GM12878 (cell line): ENCODE measurements around the gene NAT14.
"Not testable (repeated sequence)": the region's sequence is repeated elsewhere in the genome, so short reads cannot be mapped to it uniquely, and the experiment has no call there.

Experiments
- BHLHE40 ChIP-seq, 2 experiments: fragments of 450-650 bp in 1 of 2; IDR thresholded peaks; 2 replicates each; pipeline ENCODE4 v1.6.1; 2011 to 2017; ENCODE audit warnings: low read depth in 2 of 2, borderline replicate concordance in 1 of 2, improper control_type of control experiment in 1 of 2, low read length in 1 of 2, mild to moderate bottlenecking in 1 of 2
- DPF2 ChIP-seq: fragments of 450-650 bp; IDR thresholded peaks from 2 replicates; pipeline ENCODE4 v1.6.1; 2017; ENCODE audit warnings: mild to moderate bottlenecking
- HCFC1 ChIP-seq: fragments of 150-350 bp; IDR thresholded peaks from 2 replicates; pipeline ENCODE4 v1.6.1; 2014; ENCODE audit warnings: low read length
- ZBTB11 ChIP-seq: fragments of 450-650 bp; formaldehyde crosslinking; IDR thresholded peaks from 2 replicates; pipeline ENCODE4 v1.5.0; 2022; ENCODE audit warnings: mild to moderate bottlenecking, missing genetic modification characterization
- TF ChIP-seq, protein P1 (sequence below): fragments of 450-650 bp; IDR thresholded peaks from 2 replicates; pipeline ENCODE4 v1.6.1; 2017; ENCODE audit warnings: mild to moderate bottlenecking, moderate library complexity
- TF ChIP-seq, protein P2 (sequence below), 3 experiments: IDR thresholded peaks in 2 of 3; conservative IDR thresholded peaks in 1 of 3; 2 replicates each; pipeline ENCODE4 v1.5.1; 2011; ENCODE audit warnings: low read depth in 3 of 3, low read length in 3 of 3, mild to moderate bottlenecking in 3 of 3, control low read depth in 2 of 3, moderate library complexity in 2 of 3, inconsistent platforms in 1 of 3, mixed read lengths in 1 of 3; ENCODE audit not compliant: control insufficient read depth in 2 of 3, insufficient read depth in 1 of 3; ENCODE audit errors: extremely low read depth in 1 of 3
- TF ChIP-seq, protein P3 (sequence below): fragments of 450-650 bp; IDR thresholded peaks from 2 replicates; pipeline ENCODE4 v1.6.1; 2016; ENCODE audit warnings: mild to moderate bottlenecking

DNA sequence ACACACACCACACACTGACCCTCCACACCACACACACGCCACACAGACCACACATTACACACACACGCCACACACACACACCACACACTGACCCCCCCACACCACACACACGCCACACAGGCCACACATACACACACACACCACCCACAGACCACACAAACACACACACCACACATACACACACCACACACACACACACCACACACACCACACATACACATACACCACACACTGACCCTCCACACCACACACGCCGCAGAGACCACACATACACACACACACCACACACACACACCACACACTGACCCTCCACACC is 36.9 kb upstream of the NAT14 start:
- TF ChIP-seq, protein P1, sequence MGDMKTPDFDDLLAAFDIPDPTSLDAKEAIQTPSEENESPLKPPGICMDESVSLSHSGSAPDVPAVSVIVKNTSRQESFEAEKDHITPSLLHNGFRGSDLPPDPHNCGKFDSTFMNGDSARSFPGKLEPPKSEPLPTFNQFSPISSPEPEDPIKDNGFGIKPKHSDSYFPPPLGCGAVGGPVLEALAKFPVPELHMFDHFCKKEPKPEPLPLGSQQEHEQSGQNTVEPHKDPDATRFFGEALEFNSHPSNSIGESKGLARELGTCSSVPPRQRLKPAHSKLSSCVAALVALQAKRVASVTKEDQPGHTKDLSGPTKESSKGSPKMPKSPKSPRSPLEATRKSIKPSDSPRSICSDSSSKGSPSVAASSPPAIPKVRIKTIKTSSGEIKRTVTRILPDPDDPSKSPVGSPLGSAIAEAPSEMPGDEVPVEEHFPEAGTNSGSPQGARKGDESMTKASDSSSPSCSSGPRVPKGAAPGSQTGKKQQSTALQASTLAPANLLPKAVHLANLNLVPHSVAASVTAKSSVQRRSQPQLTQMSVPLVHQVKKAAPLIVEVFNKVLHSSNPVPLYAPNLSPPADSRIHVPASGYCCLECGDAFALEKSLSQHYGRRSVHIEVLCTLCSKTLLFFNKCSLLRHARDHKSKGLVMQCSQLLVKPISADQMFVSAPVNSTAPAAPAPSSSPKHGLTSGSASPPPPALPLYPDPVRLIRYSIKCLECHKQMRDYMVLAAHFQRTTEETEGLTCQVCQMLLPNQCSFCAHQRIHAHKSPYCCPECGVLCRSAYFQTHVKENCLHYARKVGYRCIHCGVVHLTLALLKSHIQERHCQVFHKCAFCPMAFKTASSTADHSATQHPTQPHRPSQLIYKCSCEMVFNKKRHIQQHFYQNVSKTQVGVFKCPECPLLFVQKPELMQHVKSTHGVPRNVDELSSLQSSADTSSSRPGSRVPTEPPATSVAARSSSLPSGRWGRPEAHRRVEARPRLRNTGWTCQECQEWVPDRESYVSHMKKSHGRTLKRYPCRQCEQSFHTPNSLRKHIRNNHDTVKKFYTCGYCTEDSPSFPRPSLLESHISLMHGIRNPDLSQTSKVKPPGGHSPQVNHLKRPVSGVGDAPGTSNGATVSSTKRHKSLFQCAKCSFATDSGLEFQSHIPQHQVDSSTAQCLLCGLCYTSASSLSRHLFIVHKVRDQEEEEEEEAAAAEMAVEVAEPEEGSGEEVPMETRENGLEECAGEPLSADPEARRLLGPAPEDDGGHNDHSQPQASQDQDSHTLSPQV = not testable (repeated sequence)
- TF ChIP-seq DPF2; HCFC1; ZBTB11 (CRISPR knock-in tag); BHLHE40 (IDR thresholded peaks at IDR 0.05; ENCODE audit: borderline replicate concordance in 1 of 2, low read depth in 2 of 2, low read length in 1 of 2): not testable (repeated sequence)
- TF ChIP-seq, protein P2, sequence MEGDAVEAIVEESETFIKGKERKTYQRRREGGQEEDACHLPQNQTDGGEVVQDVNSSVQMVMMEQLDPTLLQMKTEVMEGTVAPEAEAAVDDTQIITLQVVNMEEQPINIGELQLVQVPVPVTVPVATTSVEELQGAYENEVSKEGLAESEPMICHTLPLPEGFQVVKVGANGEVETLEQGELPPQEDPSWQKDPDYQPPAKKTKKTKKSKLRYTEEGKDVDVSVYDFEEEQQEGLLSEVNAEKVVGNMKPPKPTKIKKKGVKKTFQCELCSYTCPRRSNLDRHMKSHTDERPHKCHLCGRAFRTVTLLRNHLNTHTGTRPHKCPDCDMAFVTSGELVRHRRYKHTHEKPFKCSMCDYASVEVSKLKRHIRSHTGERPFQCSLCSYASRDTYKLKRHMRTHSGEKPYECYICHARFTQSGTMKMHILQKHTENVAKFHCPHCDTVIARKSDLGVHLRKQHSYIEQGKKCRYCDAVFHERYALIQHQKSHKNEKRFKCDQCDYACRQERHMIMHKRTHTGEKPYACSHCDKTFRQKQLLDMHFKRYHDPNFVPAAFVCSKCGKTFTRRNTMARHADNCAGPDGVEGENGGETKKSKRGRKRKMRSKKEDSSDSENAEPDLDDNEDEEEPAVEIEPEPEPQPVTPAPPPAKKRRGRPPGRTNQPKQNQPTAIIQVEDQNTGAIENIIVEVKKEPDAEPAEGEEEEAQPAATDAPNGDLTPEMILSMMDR (IDR thresholded peaks at IDR 0.05 in 2 of 3, conservative IDR thresholded peaks at IDR 0.05 in 1 of 3; ENCODE audit: control insufficient read depth in 2 of 3, extremely low read depth in 1 of 3, insufficient read depth in 1 of 3, low read depth in 3 of 3, low read length in 3 of 3) = not testable (repeated sequence)
- TF ChIP-seq, protein P3, sequence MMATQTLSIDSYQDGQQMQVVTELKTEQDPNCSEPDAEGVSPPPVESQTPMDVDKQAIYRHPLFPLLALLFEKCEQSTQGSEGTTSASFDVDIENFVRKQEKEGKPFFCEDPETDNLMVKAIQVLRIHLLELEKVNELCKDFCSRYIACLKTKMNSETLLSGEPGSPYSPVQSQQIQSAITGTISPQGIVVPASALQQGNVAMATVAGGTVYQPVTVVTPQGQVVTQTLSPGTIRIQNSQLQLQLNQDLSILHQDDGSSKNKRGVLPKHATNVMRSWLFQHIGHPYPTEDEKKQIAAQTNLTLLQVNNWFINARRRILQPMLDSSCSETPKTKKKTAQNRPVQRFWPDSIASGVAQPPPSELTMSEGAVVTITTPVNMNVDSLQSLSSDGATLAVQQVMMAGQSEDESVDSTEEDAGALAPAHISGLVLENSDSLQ = not testable (repeated sequence)
